CD4-positive, alpha-beta T cell treated with Interleukin-21 for 1 hour (primary cell): ENCODE measurements around the gene NOXO1.

Experiments used
- DNase-seq: peaks from one replicate; pipeline ENCODE4 v3.0.0-alpha.2; 2020

Gene NOXO1

DNA sequence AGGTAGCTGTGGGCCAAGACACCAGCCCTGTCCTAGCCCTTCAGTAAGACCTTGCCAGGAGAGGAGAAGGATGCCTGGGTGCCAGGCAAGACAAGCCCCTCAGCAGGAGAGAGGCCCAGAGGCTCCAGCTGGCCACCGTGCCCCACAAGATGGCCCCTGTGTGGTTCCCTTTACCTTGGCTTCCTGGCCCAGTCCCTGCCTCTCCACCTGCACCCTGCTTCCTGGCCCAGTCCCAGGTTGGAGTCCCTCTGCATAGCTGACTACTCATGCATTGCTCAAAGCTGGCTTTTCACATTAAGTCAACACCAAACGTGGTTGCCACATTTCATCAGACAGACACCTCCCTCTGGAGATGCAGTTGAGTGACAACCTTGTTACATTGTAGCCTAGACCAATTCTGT is 12.5 kb upstream of the NOXO1 start:
- DNase-seq = peak; percentile 25

DNA sequence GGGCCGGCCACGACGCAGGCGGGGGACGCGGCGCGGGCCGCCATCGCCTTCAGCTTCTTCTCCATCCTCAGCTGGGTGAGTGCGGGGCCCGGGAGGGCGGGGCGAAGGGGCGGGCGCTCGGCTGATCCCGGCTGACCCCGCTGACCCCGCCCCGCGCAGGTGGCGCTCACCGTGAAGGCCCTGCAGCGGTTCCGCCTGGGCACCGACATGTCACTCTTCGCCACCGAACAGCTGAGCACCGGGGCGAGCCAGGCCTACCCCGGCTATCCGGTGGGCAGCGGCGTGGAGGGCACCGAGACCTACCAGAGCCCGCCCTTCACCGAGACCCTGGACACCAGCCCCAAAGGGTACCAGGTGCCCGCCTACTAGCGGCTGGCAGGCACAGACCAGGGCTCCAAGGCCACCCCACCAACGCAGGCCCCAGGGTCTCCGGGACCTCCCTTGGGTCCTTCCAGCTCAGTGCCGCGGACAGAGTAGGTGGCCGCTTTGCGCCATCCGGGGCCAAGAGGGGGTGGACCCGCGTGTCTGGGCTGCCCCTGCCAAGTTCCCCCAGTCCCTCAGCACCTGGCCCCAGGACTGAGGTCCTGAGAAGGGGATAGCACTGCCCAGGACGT is 11.5 kb upstream of the NOXO1 start:
- no peak for DNase-seq

GRCh38 chr16:1991948-1992703 is 10.9 kb upstream of the NOXO1 start:
- DNase-seq = peak; percentile 98

- no peak for DNase-seq
Observed at GRCh38 chr16:1991588-1991947, 10.3 kb upstream of the NOXO1 start.

DNA sequence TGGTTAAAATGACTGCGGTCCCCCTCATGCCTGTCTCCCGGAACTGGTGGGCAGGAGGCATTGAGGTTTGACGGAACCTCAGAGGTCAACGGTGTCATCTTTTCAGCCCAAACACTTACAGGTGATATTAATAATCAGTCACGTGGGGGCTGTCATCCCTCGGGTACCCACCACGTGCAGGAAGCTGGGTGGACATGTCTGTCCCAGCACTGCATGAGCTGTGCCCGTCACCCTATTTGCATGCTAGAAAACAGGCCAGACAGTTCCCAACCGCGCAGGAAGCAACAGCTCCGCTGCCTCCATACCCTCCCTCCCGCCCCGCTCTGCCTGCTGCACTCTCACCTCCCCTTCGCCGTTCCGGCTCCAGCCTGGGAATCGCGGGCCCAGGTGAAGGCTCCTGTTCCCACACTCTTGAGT is 9.9 kb upstream of the NOXO1 start:
- DNase-seq = peak; percentile 73

DNA sequence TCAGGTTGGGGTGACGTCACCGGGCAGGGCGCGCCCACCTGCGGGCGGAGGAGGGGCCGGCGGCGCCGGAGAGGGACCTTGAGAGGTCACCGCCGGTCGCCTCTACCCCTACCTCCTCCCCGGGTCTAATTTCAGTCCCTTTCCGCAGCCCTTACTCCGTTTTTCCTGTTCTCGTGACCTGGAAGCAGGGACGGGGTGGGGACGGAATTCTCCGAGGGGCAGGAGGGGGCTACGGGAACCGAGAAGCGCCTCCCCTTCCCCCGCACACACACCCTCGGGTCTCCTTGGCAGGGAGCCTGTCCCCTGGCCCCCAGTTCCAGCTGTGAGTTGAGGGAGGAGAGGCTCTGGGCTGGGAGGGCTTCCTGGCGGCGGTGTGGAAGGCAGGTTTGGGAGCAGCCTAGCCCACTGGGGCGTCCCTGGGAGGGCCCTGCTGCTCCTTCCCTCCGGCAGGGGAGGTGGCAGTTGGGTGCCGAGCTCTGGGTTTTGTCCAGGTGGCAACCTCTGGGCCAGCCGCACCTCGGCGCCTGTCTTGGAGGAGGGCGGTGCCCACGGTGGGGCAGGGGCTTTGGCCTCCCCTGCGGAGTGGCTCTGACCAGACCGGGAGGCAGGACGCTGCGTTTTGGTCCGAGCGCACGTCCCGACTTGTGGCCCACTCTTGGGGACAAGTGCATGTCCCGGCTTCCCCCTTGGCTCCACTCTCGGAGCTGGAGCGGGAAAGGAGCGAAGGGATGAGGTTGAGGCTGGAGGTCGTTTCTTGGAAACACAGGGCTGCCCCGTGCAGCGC is 9.3 kb upstream of the NOXO1 start:
- DNase-seq = peak; percentile 63

DNA sequence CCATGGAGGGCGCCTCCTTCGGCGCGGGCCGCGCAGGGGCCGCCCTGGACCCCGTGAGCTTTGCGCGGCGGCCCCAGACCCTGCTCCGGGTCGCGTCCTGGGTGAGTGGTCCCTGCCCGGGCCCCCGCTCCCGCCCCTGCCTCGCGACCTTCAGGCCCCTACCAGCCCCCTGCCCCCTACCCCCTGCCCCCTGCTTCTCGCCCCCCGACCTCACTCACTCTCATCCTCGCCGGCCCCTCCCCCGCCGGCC is 8.8 kb upstream of the NOXO1 start:
- DNase-seq = no peak

DNA sequence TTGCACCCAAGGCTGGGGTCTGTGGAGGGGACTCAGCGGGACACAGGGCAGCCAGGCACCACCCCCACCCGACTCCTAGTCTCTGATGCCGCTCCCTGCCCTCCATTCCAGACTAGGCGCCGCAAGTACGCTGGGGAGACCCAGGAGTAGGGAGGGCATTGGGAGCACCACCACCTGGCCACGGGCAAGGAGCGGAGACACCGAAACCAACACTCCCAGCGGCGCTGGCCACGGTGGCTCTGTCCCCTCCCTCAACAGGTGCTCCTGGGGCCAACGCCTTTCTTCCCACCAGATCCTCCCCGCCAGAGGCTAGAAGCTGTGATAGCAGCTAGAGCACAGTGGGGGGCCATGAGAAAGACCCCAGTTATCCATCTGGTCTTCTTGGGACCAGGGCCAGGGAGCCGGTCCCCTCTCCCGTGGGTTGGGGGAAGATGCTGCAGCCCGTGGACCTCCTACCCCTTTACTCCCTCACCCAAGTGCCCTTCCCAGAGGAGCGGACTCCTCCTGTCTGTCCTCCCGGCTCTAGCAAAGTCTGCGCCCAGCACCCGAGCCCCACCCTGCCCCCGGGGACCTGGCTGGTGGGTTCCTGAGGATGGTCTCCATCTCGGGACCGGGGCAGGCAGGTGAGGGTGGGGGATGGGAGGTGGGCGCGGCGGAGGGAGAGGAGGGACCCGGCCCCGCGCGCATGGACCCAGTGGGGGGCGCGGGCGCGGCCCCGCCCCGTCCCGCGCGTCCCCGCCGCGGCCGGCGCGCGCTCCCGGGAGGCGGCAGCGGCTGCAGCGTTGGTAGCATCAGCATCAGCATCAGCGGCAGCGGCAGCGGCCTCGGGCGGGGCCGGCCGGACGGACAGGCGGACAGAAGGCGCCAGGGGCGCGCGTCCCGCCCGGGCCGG is 8.2 kb upstream of the NOXO1 start, which contains the start of gene SYNGR3:
Gene SYNGR3, plus strand, starts transcription at position 762 of the 892 bp plus-strand sequence. CDS start 133 bp downstream, outside the sequence.
- DNase-seq = no peak

DNA sequence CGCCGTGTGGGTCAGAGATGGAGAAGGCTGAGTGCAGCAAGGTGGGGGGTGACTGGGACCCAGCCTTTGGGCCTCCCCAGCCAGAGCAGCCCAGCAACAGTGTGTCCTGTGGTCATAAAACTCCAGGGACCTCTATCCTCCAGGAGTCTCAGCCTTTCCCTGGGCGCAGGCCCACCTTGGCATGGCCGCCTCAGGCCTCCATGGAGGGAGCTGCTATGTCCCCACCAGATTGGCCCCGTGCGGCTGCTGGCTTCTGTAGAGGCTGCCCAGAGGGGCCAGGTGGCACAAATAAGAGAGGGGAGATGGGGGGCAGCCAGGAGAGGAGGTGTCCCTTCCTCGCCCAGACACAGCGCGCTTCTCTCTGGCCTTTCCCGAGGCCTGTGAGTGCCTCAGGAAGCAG is 5.9 kb upstream of the NOXO1 start:
- no peak for DNase-seq

- DNase-seq = no peak
Observed at GRCh38 chr16:1985466-1986150, 4.3 kb upstream of the NOXO1 start.

GRCh38 chr16:1984347-1985225 is 3.3 kb upstream of the NOXO1 start:
- no peak for DNase-seq

- DNase-seq = peak; percentile 82
Observed at GRCh38 chr16:1983544-1984346, 2.5 kb upstream of the NOXO1 start, which contains the start of gene GFER. TSS of gene GFER (plus strand) at chr16:1984193. CDS start at chr16:1984219, 26 bp downstream.

GRCh38 chr16:1982991-1983543 is 1.8 kb upstream of the NOXO1 start:
- no peak for DNase-seq

DNA sequence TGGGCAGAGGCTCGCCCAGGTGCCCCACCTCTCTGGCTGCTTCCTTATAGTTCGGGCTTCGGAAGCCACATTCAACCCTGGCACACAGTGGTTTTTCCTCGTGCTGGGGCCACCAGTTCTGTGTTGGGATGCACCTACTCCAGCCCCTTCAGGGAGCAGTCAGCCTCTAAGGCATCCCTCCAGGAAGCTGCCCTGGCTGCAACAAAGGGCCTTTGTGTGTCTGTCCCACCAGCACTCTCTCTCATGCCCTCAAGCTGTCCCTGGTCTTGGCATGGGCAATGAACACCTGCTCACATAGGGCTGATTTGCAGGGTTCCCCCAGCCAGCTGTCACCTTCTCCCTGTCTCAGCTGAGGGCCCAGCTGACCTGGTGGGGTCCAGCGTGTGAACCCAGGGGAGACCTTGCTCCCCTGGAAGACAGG is 754 bp upstream of the NOXO1 start:
- DNase-seq = no peak

DNA sequence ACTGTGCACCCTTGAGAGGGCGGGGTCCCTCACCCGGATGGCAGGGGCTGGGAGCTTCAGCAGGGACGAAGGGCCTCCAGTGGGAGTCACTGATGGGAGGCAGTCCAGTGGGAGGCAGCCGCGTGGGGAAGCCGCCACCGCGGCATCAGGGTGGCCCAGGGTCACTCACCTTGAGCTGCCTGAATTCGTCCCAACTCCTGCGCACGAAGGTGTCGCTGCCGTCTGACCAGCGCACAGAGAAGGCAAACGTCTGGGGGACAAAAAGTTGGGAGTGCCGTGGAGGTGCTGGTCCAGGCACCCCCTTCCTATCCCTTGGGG is 540 bp downstream of the NOXO1 start:
- DNase-seq = no peak

DNA sequence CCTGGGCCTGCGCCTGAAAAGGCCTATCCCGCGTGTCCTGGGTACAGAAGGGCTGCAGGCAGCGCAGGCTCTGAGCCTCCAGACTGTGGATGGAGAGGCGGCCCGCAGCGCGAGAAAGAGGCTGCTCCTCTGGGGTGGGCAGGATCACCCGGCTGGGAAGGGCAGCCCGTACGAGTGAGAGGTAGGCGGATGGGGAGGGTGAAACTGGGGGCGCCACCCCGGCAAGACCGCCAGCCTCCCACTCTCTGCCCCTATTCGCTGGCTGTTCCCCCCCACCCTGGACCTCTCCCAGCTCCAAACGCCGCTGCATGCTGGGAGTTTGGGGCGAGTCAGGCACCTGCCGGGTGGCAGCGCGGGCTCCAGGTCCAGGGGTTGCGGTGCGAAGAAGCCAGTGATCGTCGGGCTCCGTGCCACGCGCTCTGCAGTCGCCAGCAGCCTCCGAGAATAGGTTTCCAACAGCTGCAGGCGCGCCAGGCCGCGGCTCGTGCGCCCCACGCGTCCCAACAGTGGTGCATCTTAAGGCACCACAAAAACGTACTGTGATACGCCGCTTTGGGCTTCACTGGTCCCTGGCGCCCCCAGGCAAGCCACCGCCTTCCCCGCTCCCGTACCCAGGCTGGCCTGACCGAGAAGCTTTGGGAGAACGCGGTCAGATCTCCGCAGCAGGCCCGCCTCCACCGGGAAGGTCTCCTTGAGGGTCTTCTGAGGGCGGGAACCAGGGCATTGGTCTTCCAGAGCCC is 1.1 kb downstream of the NOXO1 start:
- no peak for DNase-seq

DNA sequence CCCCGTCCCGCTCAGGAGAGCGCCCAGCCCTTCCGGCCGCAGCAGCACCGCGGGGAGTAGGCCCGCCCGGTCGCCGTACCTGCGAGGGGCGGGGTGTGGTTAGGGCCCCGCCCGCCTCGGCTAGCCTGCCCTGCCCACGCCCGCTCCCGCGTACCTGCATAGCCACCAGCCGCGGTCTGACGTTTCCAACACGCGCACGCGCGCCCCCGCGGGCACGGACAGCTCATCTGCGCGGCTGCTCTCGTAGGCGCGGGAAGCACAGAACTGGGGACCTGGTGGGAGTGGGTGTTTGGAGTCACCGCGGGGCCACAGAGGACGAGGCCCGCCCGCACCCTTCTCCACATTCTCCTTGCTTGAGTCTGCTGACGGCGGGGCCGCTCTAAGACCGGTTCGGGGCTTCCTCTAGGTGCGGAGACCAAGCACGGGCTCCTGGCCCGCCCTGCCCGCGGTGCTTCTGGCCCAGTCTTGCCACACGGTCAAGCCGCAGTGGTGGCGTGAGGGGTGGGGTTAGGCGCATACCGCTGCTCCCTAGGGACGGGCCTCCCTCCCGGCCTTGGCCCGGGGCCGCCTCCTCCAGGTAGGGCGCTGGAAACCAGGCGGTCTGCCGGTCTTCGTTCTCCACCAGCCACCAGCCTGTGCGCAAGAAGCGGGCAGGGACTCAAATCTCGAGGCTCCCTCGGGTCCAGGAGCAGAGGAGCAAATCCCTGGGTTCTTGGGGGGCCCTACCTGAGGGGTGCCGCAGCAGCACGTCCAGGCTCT is 1.8 kb downstream of the NOXO1 start:
- peak; percentile 48 for DNase-seq

- no peak for DNase-seq
Observed at GRCh38 chr16:1978476-1979120, 2.7 kb downstream of the NOXO1 start.
